ENCODE measurements around the gene TTLL3.
"Not testable (repeated sequence)": the region's sequence is repeated elsewhere in the genome, so short reads cannot be mapped to it uniquely, and the experiment has no call there.

Gene TTLL3

GRCh38 chr3:9870978-9871377 is 60.9 kb downstream of the TTLL3 start:
- DNase-seq, result no peak

- not testable (repeated sequence) for DNase-seq
These were observed 62.0 kb downstream of the TTLL3 start for GRCh38 chr3:9872067-9872466.

GRCh38 chr3:9875448-9875847 is 65.4 kb downstream of the TTLL3 start:
- no peak for DNase-seq

DNA sequence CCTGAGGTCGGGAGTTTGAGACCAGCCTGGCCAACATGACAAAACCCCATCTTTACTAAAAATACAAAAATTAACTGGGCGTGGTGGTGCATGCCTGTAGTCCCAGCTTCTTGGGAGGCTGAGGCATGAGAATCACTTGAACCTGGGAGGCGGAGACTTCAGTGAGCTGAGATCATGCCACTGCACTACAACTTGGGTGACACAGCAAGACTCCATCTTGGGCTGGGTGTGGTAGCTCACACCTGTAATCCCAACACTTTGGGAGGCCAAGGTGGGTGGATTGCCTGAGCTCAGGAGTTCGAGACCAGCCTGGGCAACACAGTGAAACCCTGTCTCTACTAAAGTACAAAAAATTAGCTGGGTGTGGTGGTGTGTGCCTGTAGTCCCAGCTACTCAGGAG is 66.2 kb downstream of the TTLL3 start:
- DNase-seq, result not testable (repeated sequence)

DNA sequence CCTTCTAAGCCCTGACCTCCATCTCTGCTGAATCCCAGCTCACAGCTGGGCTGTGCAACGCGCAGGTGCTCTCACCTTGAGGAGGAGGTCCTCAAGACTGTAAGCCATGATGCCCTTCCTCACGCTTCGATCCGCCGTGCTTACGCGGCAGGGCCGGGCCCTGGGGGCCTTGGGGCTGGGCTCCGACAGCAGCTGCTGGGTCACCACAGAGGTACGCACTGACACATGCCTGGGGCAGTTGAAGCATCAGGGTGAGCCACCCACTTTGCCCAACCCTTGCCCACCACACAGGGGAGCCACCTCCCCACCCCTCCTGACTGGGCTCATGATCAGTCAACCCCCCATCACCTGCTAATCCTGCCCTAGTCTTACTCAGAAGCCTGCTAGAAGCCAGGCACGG is 66.9 kb downstream of the TTLL3 start:
- no peak for DNase-seq

DNA sequence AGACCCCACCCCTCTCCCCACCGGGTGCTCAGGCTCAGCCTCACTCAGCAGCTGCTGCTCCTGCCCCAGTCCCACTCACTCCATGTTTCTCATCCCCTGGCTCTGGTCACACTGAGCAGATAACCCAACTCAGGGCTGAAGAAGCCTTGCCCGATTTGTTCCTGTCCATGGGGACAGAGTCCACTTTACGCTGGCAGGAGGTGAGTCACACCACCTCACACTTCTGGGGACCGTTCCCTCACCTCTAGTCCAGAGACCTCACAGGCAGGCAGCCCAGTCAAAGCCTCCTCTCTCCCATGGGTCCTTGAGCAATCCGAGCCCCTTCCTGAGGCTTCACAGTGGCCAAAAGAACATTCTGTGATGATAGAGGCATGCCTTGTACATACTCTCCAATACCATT is 68.6 kb downstream of the TTLL3 start:
- DNase-seq, result no peak

DNA sequence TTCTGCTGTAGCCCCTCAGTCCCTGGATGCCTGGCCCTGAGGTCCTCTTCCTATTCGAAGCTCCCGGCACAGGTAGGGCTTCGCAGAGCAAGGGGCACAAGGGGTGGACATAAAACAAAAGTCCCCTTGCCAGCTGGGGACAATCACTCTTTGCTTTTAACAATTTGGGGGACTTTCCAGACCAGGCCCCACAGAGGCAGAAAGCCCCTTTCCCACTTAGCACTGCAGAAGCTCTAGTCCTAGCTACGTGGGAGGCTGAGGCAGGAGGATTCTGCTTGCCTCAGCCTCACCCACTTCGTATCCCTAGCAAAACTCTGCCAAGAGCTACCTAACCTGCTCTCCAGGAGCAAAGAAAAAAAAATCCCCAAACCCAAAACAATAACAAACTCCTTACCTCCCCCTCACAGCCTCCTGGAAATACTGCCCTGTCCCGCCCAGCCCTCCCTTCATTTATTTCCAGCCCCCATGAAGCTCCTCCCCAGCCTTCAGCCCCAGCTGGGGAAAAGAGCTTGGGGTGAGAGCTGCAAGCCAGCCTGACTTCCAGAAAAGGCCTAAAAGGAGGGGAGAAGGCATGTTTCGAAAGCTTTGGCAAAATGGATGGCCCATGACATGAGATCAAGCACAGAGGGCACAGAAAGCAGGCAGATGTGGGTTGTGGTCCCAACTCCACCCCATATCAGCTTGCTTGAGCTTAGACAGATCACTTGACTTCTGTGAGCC is 69.9 kb downstream of the TTLL3 start, which contains the start of gene CIDEC:
CIDEC (minus strand) TSS at position 424 of the 720 bp plus-strand sequence. CDS start 1,767 bp downstream, outside the sequence.
- no peak for DNase-seq

DNA sequence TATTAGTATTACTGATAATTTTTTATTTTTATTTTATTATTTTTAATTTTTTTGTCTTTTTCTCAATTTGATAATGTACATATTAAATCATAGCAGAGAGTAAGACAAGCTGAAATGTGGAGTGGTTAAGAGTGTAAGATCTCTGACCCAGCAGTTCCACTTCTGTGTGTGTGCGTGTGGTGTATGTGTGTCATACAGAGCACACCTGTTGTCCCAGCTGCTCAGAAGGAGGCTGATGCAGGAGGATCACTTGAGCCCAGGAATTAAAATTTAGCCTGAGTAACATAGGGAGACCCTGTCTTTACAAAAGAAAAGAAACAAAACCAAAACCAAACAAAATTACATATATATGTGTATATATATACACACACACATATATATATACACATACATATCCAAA is 71.4 kb downstream of the TTLL3 start:
- DNase-seq, result no peak

DNA sequence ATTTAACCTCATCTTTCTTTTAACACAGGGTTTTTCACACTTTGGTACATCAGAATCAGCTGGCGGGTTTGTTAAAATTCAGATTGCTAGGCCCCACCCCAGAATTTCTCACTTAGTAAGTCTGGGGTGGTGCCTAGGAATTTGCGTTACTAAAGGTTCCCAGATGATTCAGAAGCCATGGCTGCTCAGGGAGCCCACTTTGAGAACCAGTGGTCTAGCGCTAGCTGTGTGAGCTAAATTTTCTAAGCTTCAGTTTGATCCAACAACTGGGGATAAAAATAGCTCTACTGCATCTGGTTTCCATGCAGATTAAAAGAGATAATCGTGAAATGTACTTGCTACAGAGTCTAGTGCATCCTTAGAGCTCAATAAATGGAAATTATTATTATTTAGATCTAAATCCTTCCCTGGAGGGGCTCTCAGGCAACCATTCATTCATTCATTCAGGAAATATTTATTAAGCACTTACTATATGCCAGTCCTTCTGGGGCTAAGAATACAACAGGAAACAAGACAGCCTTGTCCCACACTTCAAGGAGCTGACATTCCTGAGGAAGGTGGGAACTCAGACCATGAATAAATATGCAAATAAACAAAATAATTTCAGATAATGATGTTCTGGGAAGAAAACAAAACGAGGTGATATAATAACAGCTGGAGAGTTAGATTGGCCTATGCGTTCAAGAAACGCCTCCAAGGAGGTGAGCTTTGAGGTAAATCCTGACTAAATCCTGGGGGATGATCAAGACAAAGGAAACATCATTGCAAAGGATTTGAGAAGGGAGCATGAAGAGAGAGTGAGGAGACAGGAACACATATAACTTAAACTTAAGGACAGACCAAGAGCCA is 73.9 kb downstream of the TTLL3 start:
- DNase-seq, result no peak

- no peak for DNase-seq
These were observed 74.6 kb downstream of the TTLL3 start for GRCh38 chr3:9884555-9885165.
